Kidney epithelial cell (primary cell): ENCODE data around the gene SPACA7. TPM values are rescaled to one million over a fixed set of nuclear protein-coding genes. Genes with fewer than 3 reads are reported as not detected.

ENCODE experiments used
- DNase-seq: peaks from one replicate; pipeline ENCODE4 v3.0.0-alpha.2; 2010; ENCODE audit warnings: low read depth
- H3K27me3 ChIP-seq: 2 replicates; pipeline ENCODE4 v1.6.0; 2011; ENCODE audit warnings: low read length; ENCODE audit not compliant: control insufficient read depth, insufficient read depth
- H3K36me3 ChIP-seq: 2 replicates; pipeline ENCODE4 v1.5.1; 2011; ENCODE audit warnings: low read length; ENCODE audit not compliant: control insufficient read depth, insufficient read depth
- H3K4me3 ChIP-seq: 2 replicates; pipeline ENCODE4 v1.5.1; 2011; ENCODE audit warnings: low read depth, mild to moderate bottlenecking, control low read depth, low read length
- CTCF ChIP-seq: IDR thresholded peaks from 2 replicates; pipeline ENCODE4 v1.5.1; 2011; ENCODE audit warnings: mild to moderate bottlenecking, moderate library complexity, low read length, control low read depth, inconsistent platforms; ENCODE audit not compliant: insufficient read depth, poor library complexity, severe bottlenecking
- total RNA-seq: library from RNA; depleted of rRNA; stranded (reverse); fragments of >200 nt; gene quantifications from 2 replicates; pipeline ENCODE4 v1.2.3, GENCODE V29; 2015

SPACA7 gene
- total RNA-seq, 1 donor from 2014 or later = not detected

- Histone ChIP-seq H3K4me3 (no peak overlapping the region), H3K36me3 (no peaks in the 10 kb centered on the region), H3K27me3 (no peaks in the 10 kb centered on the region)
- no peak for TF ChIP-seq CTCF
- no peak for DNase-seq
Observed at GRCh38 chr13:112479389-112479788, 103.2 kb downstream of the SPACA7 start.

- no peaks in the 10 kb centered on the region for H3K36me3 ChIP-seq
- no peak for DNase-seq
- H3K4me3 ChIP-seq = no peak overlapping the region
- H3K27me3 ChIP-seq = no peaks in the 10 kb centered on the region
- no peak for TF ChIP-seq CTCF
Observed at GRCh38 chr13:112481458-112481857, 105.3 kb downstream of the SPACA7 start.

- Histone ChIP-seq H3K36me3 (no peaks in the 10 kb centered on the region), H3K27me3 (no peaks in the 10 kb centered on the region), H3K4me3 (no peak overlapping the region)
- no peak for DNase-seq
- TF ChIP-seq CTCF = no peak
Observed at GRCh38 chr13:112483299-112483698, 107.1 kb downstream of the SPACA7 start.

Other genes starting within 250 kb of the SPACA7 start
- gene TUBGCP3, start 211.8 kb downstream of the SPACA7 start, total RNA-seq = 17.3 and 18.0 TPM in 2 replicates